MM.1S (cell line): ENCODE measurements around the gene TNFRSF12A.

Experiments used
- DNase-seq: peaks from one replicate; pipeline ENCODE4 v3.0.0-alpha.2; 2015
- H2AFZ ChIP-seq: fragments of 300-600 bp; sonication (generic); 2 replicates; pipeline ENCODE4 v1.6.0; 2016; ENCODE audit warnings: antibody characterized with exemption, low read length
- H3F3A ChIP-seq: fragments of 300-600 bp; sonication (generic); 2 replicates; pipeline ENCODE4 v1.6.1; 2016; ENCODE audit warnings: mild to moderate bottlenecking, antibody characterized with exemption, low read length, moderate library complexity, mixed read lengths; ENCODE audit not compliant: insufficient read depth
- H3K27ac ChIP-seq: fragments of 300-600 bp; sonication (generic); 2 replicates; pipeline ENCODE4 v1.5.1; 2016; ENCODE audit warnings: mild to moderate bottlenecking, low read length
- H3K27me3 ChIP-seq: fragments of 300-600 bp; sonication (generic); replicated peaks from 2 replicates; pipeline ENCODE4 v1.6.0; 2016; ENCODE audit warnings: low read length; ENCODE audit not compliant: insufficient read depth
- H3K36me3 ChIP-seq: fragments of 300-600 bp; sonication (generic); replicated peaks from 2 replicates; pipeline ENCODE4 v1.6.1; 2016; ENCODE audit warnings: mild to moderate bottlenecking, low read length, mixed read lengths; ENCODE audit not compliant: insufficient read depth
- H3K4me1 ChIP-seq: fragments of 300-600 bp; sonication (generic); 2 replicates; pipeline ENCODE4 v1.6.1; 2016; ENCODE audit warnings: low read length, mixed read lengths
- H3K4me2 ChIP-seq: fragments of 300-600 bp; sonication (generic); 2 replicates; pipeline ENCODE4 v1.6.0; 2016; ENCODE audit warnings: low read depth, low read length
- H3K4me3 ChIP-seq: fragments of 300-600 bp; sonication (generic); 2 replicates; pipeline ENCODE4 v1.5.1; 2016; ENCODE audit warnings: low read length, mixed read lengths
- H3K79me2 ChIP-seq: fragments of 300-600 bp; sonication (generic); 2 replicates; pipeline ENCODE4 v1.6.1; 2016; ENCODE audit warnings: mixed run types, low read length, mixed read lengths
- H3K9ac ChIP-seq: fragments of 300-600 bp; sonication (generic); 2 replicates; pipeline ENCODE4 v1.6.1; 2016; ENCODE audit warnings: low read length, mixed read lengths
- H3K9me2 ChIP-seq: fragments of 300-600 bp; sonication (generic); replicated peaks from 2 replicates; pipeline ENCODE4 v1.6.1; 2016; ENCODE audit warnings: mild to moderate bottlenecking, low read length, mixed read lengths; ENCODE audit not compliant: insufficient read depth
- H3K9me3 ChIP-seq: fragments of 300-600 bp; sonication (generic); replicated peaks from 2 replicates; pipeline ENCODE4 v1.6.1; 2016; ENCODE audit warnings: mild to moderate bottlenecking, low read length, mixed read lengths; ENCODE audit not compliant: insufficient read depth
- H4K20me1 ChIP-seq: fragments of 300-600 bp; sonication (generic); 2 replicates; pipeline ENCODE4 v1.6.1; 2016; ENCODE audit warnings: mild to moderate bottlenecking, low read length, moderate library complexity, mixed read lengths; ENCODE audit not compliant: insufficient read depth
- EZH2 ChIP-seq: fragments of 300-600 bp; sonication (generic); optimal IDR thresholded peaks from 2 replicates; pipeline ENCODE3; 2017; ENCODE audit warnings: low read depth, mild to moderate bottlenecking, antibody characterized with exemption, low read length, mixed read lengths
- EZH2phosphoT487 ChIP-seq: fragments of 300-600 bp; sonication (generic); IDR thresholded peaks from 2 replicates; pipeline ENCODE4 v1.6.1; 2018; ENCODE audit warnings: antibody characterized with exemption, low read length
- TF ChIP-seq, protein P1 (sequence below): fragments of 300-600 bp; sonication (generic); IDR thresholded peaks from 2 replicates; pipeline ENCODE4 v1.5.1; 2016; ENCODE audit warnings: antibody characterized with exemption, low read length, mixed read lengths

Gene TNFRSF12A

DNA sequence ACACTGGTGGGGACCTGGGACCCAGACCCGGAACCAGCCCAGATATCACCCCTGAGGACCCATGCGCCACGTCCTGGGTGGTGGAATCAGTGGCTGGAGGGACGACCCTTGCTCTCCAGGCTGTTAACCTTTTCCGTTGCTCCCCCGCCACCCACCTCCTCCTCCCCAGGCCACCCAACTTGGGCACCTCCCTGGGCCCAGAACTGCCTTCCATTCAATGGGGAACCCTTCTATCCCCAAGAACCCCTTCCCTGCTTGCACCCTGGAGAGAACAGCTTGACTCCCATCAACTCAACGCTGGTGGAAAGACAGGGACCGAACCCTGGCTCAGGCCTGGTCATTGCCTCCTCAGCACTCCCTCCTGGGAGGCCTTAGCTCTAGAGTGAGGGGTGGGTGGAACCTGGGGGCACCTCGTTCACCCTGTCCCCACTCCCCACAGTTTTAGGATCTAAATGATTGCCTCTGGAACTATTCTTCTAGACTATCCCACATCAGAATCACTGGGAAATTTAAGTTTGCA lies 39.6 kb downstream of the TNFRSF12A start:
- H3K9me3 ChIP-seq, result no peaks in the 10 kb centered on the region
- H3K4me2 ChIP-seq, result peak overlapping the region; percentile 99
- H3K4me1 ChIP-seq, result peaks cover 3% of the 10 kb centered on the region; the same call in 1 of the 2 replicates
- H3K27ac ChIP-seq, result no peak overlapping the region
- H3K4me3 ChIP-seq, result peak overlapping the region; percentile 96
- TF ChIP-seq EZH2phosphoT487, result no peak
- TF ChIP-seq, protein P1, sequence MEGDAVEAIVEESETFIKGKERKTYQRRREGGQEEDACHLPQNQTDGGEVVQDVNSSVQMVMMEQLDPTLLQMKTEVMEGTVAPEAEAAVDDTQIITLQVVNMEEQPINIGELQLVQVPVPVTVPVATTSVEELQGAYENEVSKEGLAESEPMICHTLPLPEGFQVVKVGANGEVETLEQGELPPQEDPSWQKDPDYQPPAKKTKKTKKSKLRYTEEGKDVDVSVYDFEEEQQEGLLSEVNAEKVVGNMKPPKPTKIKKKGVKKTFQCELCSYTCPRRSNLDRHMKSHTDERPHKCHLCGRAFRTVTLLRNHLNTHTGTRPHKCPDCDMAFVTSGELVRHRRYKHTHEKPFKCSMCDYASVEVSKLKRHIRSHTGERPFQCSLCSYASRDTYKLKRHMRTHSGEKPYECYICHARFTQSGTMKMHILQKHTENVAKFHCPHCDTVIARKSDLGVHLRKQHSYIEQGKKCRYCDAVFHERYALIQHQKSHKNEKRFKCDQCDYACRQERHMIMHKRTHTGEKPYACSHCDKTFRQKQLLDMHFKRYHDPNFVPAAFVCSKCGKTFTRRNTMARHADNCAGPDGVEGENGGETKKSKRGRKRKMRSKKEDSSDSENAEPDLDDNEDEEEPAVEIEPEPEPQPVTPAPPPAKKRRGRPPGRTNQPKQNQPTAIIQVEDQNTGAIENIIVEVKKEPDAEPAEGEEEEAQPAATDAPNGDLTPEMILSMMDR, result no peak
- no peak for TF ChIP-seq EZH2
- no peak for DNase-seq
- peaks cover 79% of the 10 kb centered on the region for H3K27me3 ChIP-seq
- H4K20me1 ChIP-seq, result no peaks in the 10 kb centered on the region
- H3K79me2 ChIP-seq, result no peaks in the 10 kb centered on the region
- no peaks in the 10 kb centered on the region for H3K36me3 ChIP-seq
- H3K9ac ChIP-seq, result peak overlapping the region; percentile 31; the same call in 1 of the 2 replicates
- no peaks in the 10 kb centered on the region for H3F3A ChIP-seq
- peak overlapping the region; percentile 84 for H2AFZ ChIP-seq
- no peaks in the 10 kb centered on the region for H3K9me2 ChIP-seq

DNA sequence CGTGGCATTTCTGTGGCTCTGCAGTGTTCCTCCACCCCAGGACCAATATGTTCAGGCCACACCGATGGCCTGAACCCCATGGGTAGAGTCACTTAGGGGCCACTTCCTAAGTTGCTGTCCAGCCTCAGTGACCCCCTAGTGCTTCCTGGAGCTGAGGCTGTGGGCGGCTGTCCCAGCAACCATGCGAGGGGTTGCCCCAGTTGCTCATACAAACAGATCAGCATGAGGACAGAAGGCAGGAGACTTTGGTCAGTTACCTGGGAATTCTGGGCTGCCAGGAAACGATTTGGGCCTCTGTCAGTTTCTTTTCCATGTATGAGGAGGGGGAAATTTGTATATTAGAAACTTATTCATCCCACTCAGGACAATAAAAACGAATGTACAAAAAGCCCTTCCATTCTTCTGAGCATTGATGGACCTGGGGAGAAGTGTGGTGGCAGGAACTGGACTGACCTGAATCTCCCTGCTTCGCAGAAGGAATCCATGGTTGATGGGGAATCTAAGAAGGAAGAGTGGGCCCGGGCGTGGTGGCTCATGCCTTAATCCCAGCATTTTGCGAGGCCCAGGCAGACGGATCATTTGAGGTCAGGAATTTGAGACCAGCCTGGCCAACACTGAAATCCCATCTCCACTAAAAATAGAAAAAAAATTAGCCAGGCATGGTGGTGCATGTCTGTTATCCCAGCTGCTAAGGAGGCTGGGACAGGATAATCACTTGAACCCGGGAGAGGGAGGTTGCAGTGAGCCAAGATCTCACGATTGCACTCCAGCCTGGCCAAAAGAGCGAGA lies 40.4 kb downstream of the TNFRSF12A start:
- H3K4me3 ChIP-seq, result no peak overlapping the region
- no peaks in the 10 kb centered on the region for H4K20me1 ChIP-seq
- no peak overlapping the region for H3K27ac ChIP-seq
- DNase-seq, result no peak
- no peaks in the 10 kb centered on the region for H3K36me3 ChIP-seq
- H3K4me1 ChIP-seq, result peaks cover 11% of the 10 kb centered on the region; the same call in 1 of the 2 replicates
- H2AFZ ChIP-seq, result no peak overlapping the region
- TF ChIP-seq EZH2phosphoT487, result no peak
- TF ChIP-seq EZH2, result no peak
- TF ChIP-seq, protein P1, result no peak
- H3K27me3 ChIP-seq, result peaks cover 78% of the 10 kb centered on the region
- no peaks in the 10 kb centered on the region for H3K9me3 ChIP-seq
- no peaks in the 10 kb centered on the region for H3F3A ChIP-seq
- no peak overlapping the region for H3K9ac ChIP-seq
- no peaks in the 10 kb centered on the region for H3K79me2 ChIP-seq
- H3K9me2 ChIP-seq, result no peaks in the 10 kb centered on the region
- H3K4me2 ChIP-seq, result no peak overlapping the region

DNA sequence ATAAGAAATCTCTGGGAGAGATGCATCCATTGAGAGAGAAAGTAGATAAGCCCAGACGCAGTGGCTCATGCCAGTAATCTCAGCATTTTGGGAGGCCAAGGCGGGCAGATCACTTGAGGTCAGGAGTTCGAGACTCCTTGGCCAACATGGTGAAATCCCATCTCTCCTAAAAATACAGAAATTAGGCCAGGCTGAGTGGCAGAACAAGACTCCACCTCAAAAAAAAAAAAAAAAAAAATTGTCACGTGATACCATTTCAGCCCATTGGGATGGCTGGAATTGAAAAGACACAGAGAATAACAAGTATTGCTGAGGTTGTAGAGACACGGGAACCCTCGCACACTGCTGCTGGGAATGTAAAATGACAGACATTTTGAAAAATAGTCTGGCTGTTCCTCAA lies 42.4 kb downstream of the TNFRSF12A start:
- TF ChIP-seq EZH2 (no peak), EZH2phosphoT487 (no peak)
- TF ChIP-seq, protein P1, result no peak
- Histone ChIP-seq H3K4me2 (no peak overlapping the region), H3F3A (no peaks in the 10 kb centered on the region), H3K36me3 (no peaks in the 10 kb centered on the region), H3K9ac (no peak overlapping the region), H4K20me1 (no peaks in the 10 kb centered on the region), H3K9me2 (no peaks in the 10 kb centered on the region), H3K27me3 (peaks cover 74% of the 10 kb centered on the region), H3K27ac (no peak overlapping the region), H3K79me2 (no peaks in the 10 kb centered on the region), H2AFZ (no peak overlapping the region), H3K4me3 (no peak overlapping the region), H3K9me3 (no peaks in the 10 kb centered on the region), H3K4me1 (peaks cover 12% of the 10 kb centered on the region; the same call in 1 of the 2 replicates)
- DNase-seq, result no peak
